ENCODE results near the gene ETS1.

Gene ETS1

GRCh38 chr11:128569291-128569690 lies 18.1 kb downstream of the ETS1 start:
- H3K27ac ChIP-seq (ENCODE audit: extremely low read depth, low read depth, low read length), result no peak overlapping the region
- CTCF ChIA-PET, result interaction anchor here (0.7 kb wide), 1 partner anchor 397 kb away, joined by 3 read pairs; no protein-coding TSS in a partner anchor
- peaks cover 7% of the 10 kb centered on the region; the same call in 1 of the 2 replicates for H3K4me1 ChIP-seq (ENCODE audit: control insufficient read depth, insufficient read depth, low read length)
- no peaks in the 10 kb centered on the region for H3K36me3 ChIP-seq (ENCODE audit: control insufficient read depth in 2 of 2, insufficient read depth in 1 of 2, low read length in 2 of 2)
- POLR2A ChIA-PET, result no interaction called here
- no peak for TF ChIP-seq ZBTB44 (tag by site-specific recombination; IDR thresholded peaks at IDR 0.05)
- H3K9me3 ChIP-seq (ENCODE audit: control insufficient read depth, insufficient read depth, low read depth, low read length), result no peaks in the 10 kb centered on the region
- H3K4me3 ChIP-seq (ENCODE audit: low read depth, low read length), result no peak overlapping the region

- H3K27ac ChIP-seq (ENCODE audit: extremely low read depth, low read depth, low read length), result no peak overlapping the region
- no peak for TF ChIP-seq ZNF664 (tag by site-specific recombination; IDR thresholded peaks at IDR 0.05)
- TF ChIP-seq ZNF121 (tag by site-specific recombination; IDR thresholded peaks at IDR 0.05), result no peak
- TF ChIP-seq ZNF280D (tag by site-specific recombination; IDR thresholded peaks at IDR 0.05), result no peak
- TF ChIP-seq ZIC2 (tag by site-specific recombination; IDR thresholded peaks at IDR 0.05), result no peak
- no peak for TF ChIP-seq ZNF624 (tag by site-specific recombination; IDR thresholded peaks at IDR 0.05)
- TF ChIP-seq PATZ1 (tag by site-specific recombination; IDR thresholded peaks at IDR 0.05), result no peak
- TF ChIP-seq ZNF10 (tag by site-specific recombination; IDR thresholded peaks at IDR 0.05), result no peak
- no peak for TF ChIP-seq ZNF140 (tag by site-specific recombination; IDR thresholded peaks at IDR 0.05)
- TF ChIP-seq HOXD13 (CRISPR knock-in tag; IDR thresholded peaks at IDR 0.05; ENCODE audit: borderline replicate concordance), result no peak
- TF ChIP-seq KLF17 (tag by site-specific recombination; IDR thresholded peaks at IDR 0.05), result no peak
- TF ChIP-seq ZNF174 (tag by site-specific recombination; IDR thresholded peaks at IDR 0.05), result no peak
- ChIA-PET CTCF (no interaction called here), POLR2A (no interaction called here)
- H3K4me1 ChIP-seq (ENCODE audit: control insufficient read depth, insufficient read depth, low read length), result peaks cover 7% of the 10 kb centered on the region; the same call in 1 of the 2 replicates
- H3K36me3 ChIP-seq (ENCODE audit: control insufficient read depth in 2 of 2, insufficient read depth in 1 of 2, low read length in 2 of 2), result no peaks in the 10 kb centered on the region
- no peaks in the 10 kb centered on the region for H3K9me3 ChIP-seq (ENCODE audit: control insufficient read depth, insufficient read depth, low read depth, low read length)
- no peak overlapping the region for H3K4me3 ChIP-seq (ENCODE audit: low read depth, low read length)
Observed at GRCh38 chr11:128568166-128568778, 19.1 kb downstream of the ETS1 start.

GRCh38 chr11:128567130-128567529 lies 20.2 kb downstream of the ETS1 start:
- Histone ChIP-seq H3K4me3 (ENCODE audit: low read depth, low read length) (no peak overlapping the region), H3K27ac (ENCODE audit: extremely low read depth, low read depth, low read length) (no peak overlapping the region), H3K4me1 (ENCODE audit: control insufficient read depth, insufficient read depth, low read length) (peaks cover 7% of the 10 kb centered on the region; the same call in 1 of the 2 replicates), H3K36me3 (ENCODE audit: control insufficient read depth in 2 of 2, insufficient read depth in 1 of 2, low read length in 2 of 2) (no peaks in the 10 kb centered on the region), H3K9me3 (ENCODE audit: control insufficient read depth, insufficient read depth, low read depth, low read length) (no peaks in the 10 kb centered on the region)
- TF ChIP-seq ZNF830 (tag by site-specific recombination; IDR thresholded peaks at IDR 0.05; ENCODE audit: low read depth) (no peak), ZFP37 (tag by site-specific recombination; IDR thresholded peaks at IDR 0.05) (no peak), HOXC10 (CRISPR knock-in tag; IDR thresholded peaks at IDR 0.05) (no peak), ZIC2 (tag by site-specific recombination; IDR thresholded peaks at IDR 0.05) (no peak; the same call in 1 of the 2 replicates), ZNF132 (tag by site-specific recombination; IDR thresholded peaks at IDR 0.05; ENCODE audit: borderline replicate concordance) (no peak), ZBTB26 (tag by site-specific recombination; optimal IDR thresholded peaks at IDR 0.05) (no peak), HOXD13 (CRISPR knock-in tag; IDR thresholded peaks at IDR 0.05; ENCODE audit: borderline replicate concordance) (no peak)
- POLR2A ChIA-PET, result no interaction called here
- CTCF ChIA-PET, result interaction anchor here (0.6 to 1.3 kb wide), 4 partner anchors 13 to 520 kb away, joined by 3 to 8 read pairs (median 6); no protein-coding TSS in a partner anchor

All from HEK293 (cell line).